Measurements from ENCODE around the gene PSMD13. TPM values are rescaled to one million over a fixed set of nuclear protein-coding genes. Genes with fewer than 3 reads are reported as not detected.

Gene PSMD13
- 158 to 202 TPM (median 174 TPM) in 5 replicates for total RNA-seq (2022; extraction: Qiagen RNA extraction)

GRCh38 chr11:236774-237767 lies at the start of gene PSMD13:
TSS of gene PSMD13 (plus strand) at chr11:236976. CDS start at chr11:237050, 74 bp downstream.

GRCh38 chr11:192674-193128 lies 44.1 kb upstream of the PSMD13 start, which contains the start of gene SCGB1C1:
TSS of gene SCGB1C1 (plus strand) at chr11:193078. CDS start at chr11:193100, 22 bp downstream.

GRCh38 chr11:207208-207862 lies 29.4 kb upstream of the PSMD13 start, which contains the start of the genes BET1L and RIC8A:
TSS of gene BET1L (minus strand) at chr11:207399. CDS start at chr11:207321, 78 bp downstream.
TSS of gene RIC8A (plus strand) at chr11:207708. CDS start at chr11:208855, 1,147 bp downstream.

GRCh38 chr11:235997-236773 lies 591 bp upstream of the PSMD13 start, which contains the start of gene SIRT3:
TSS of gene SIRT3 (minus strand) at chr11:236342. CDS start at chr11:236328, 14 bp downstream.

GRCh38 chr11:278001-278951 lies 41.5 kb downstream of the PSMD13 start, which contains the start of gene NLRP6:
TSS of gene NLRP6 (plus strand) at chr11:278407. CDS start at chr11:278570, 163 bp downstream.

GRCh38 chr11:288478-289397 lies 52.0 kb downstream of the PSMD13 start, which contains the start of gene PGGHG:
TSS of gene PGGHG (plus strand) at chr11:289126. CDS start at chr11:289817, 691 bp downstream.

GRCh38 chr11:299081-299891 lies 62.5 kb downstream of the PSMD13 start, which contains the start of gene IFITM5:
TSS of gene IFITM5 (minus strand) at chr11:299526. CDS start at chr11:299490, 36 bp downstream.

Other genes starting within 250 kb of the PSMD13 start
- not detected in 5 replicates for gene SCGB1C1, start 43.9 kb upstream of the PSMD13 start, total RNA-seq (2022; extraction: Qiagen RNA extraction)
- 40.7 to 46.8 TPM (median 45.2 TPM) in 5 replicates for gene BET1L, start 29.6 kb upstream of the PSMD13 start, total RNA-seq (2022; extraction: Qiagen RNA extraction)
- gene RIC8A, start 29.3 kb upstream of the PSMD13 start, total RNA-seq (2022; extraction: Qiagen RNA extraction) = 112 to 140 TPM (median 118 TPM) in 5 replicates
- gene SIRT3, start 634 bp upstream of the PSMD13 start, total RNA-seq (2022; extraction: Qiagen RNA extraction) = 21.1 to 23.3 TPM (median 22.4 TPM) in 5 replicates
- gene NLRP6, start 41.4 kb downstream of the PSMD13 start, total RNA-seq (2022; extraction: Qiagen RNA extraction) = not detected in 5 replicates
- 7.9 to 11.7 TPM (median 9.8 TPM) in 5 replicates for gene PGGHG, start 52.1 kb downstream of the PSMD13 start, total RNA-seq (2022; extraction: Qiagen RNA extraction)
- not detected in 5 replicates for gene IFITM5, start 62.5 kb downstream of the PSMD13 start, total RNA-seq (2022; extraction: Qiagen RNA extraction)
- 47.3 to 65.1 TPM (median 64.3 TPM) in 5 replicates for gene IFITM2, start 70.8 kb downstream of the PSMD13 start, total RNA-seq (2022; extraction: Qiagen RNA extraction)
- 0.23 to 0.38 TPM (median 0.36 TPM) in 5 replicates for gene IFITM1, start 77.1 kb downstream of the PSMD13 start, total RNA-seq (2022; extraction: Qiagen RNA extraction)
- gene IFITM3, start 83.9 kb downstream of the PSMD13 start, total RNA-seq (2022; extraction: Qiagen RNA extraction) = 18.9 to 33.8 TPM (median 32.9 TPM) in 5 replicates
- 11.1 to 17.5 TPM (median 15.4 TPM) in 5 replicates for gene B4GALNT4, start 132.5 kb downstream of the PSMD13 start, total RNA-seq (2022; extraction: Qiagen RNA extraction)
- gene PKP3, start 157.2 kb downstream of the PSMD13 start, total RNA-seq (2022; extraction: Qiagen RNA extraction) = 29.7 to 39.3 TPM (median 38.3 TPM) in 5 replicates
- 49.9 to 91.7 TPM (median 86.6 TPM) in 5 replicates for gene SIGIRR, start 178.0 kb downstream of the PSMD13 start, total RNA-seq (2022; extraction: Qiagen RNA extraction)
- 0.75 to 1.4 TPM (median 0.89 TPM) in 5 replicates for gene ANO9, start 205.0 kb downstream of the PSMD13 start, total RNA-seq (2022; extraction: Qiagen RNA extraction)
- 37.1 to 44.4 TPM (median 42.1 TPM) in 5 replicates for gene PTDSS2, start 213.3 kb downstream of the PSMD13 start, total RNA-seq (2022; extraction: Qiagen RNA extraction)